HG02885 (cell line): ENCODE data around the gene HOXD13.

Source experiments
- ATAC-seq: cut with Tn5 transposase; IDR thresholded peaks from one replicate; pipeline ENCODE4 v1.9.1; 2021; ENCODE audit warnings: mild to moderate bottlenecking; ENCODE audit not compliant: unreplicated experiment, poor library complexity

Gene HOXD13

DNA sequence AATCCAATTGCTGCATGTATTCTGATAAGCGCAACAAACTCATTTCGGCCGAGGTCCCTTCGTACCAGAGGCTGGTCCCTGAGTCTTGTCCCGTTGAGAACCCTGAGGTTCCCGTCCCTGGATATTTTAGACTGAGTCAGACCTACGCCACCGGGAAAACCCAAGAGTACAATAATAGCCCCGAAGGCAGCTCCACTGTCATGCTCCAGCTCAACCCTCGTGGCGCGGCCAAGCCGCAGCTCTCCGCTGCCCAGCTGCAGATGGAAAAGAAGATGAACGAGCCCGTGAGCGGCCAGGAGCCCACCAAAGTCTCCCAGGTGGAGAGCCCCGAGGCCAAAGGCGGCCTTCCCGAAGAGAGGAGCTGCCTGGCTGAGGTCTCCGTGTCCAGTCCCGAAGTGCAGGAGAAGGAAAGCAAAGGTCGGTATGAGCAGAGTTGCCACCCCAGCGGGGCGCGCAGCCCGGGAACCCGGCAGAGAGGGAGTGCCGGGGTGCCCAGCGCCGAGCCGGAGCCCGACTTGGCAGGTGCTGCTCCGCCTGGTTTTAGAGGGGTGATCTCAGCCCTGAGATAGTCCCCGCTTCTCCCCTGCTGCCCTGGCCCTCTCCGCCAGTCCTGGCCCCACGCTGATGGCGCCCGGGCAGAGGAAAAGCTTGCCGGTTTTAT is 24.8 kb downstream of the HOXD13 start:
- ATAC-seq: no peak

DNA sequence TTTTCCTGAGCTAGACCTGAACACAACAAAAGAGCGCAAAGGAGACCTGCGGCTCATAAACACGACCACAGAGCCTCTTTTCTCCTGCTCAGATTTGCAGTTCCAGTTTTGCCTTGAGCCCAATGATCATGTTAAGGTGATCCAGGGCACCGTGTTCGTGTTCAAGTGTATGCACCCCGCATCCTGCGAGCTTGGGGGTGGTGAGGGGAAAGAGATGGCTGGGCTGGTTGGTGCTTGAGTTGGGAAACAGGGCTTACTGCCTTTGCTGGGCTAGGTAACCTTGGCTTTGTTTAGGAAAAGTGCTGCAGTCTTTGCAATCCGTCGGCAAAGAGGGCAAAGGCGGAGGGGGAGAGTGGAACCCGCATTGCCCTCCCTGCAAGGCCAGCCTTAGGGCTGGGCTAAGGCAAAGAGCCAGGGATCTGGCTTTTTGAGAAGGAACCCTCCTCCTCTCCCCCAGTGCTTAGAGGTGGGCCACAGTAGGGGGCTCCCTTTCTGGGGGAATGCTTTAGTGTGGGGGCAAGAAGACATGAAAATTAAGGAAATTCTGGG is 25.4 kb downstream of the HOXD13 start:
- no peak for ATAC-seq

- ATAC-seq: no peak
Measured at GRCh38 chr2:176118601-176119339, 26.2 kb downstream of the HOXD13 start.

GRCh38 chr2:176120364-176121189 is 28.1 kb downstream of the HOXD13 start:
- no peak for ATAC-seq

DNA sequence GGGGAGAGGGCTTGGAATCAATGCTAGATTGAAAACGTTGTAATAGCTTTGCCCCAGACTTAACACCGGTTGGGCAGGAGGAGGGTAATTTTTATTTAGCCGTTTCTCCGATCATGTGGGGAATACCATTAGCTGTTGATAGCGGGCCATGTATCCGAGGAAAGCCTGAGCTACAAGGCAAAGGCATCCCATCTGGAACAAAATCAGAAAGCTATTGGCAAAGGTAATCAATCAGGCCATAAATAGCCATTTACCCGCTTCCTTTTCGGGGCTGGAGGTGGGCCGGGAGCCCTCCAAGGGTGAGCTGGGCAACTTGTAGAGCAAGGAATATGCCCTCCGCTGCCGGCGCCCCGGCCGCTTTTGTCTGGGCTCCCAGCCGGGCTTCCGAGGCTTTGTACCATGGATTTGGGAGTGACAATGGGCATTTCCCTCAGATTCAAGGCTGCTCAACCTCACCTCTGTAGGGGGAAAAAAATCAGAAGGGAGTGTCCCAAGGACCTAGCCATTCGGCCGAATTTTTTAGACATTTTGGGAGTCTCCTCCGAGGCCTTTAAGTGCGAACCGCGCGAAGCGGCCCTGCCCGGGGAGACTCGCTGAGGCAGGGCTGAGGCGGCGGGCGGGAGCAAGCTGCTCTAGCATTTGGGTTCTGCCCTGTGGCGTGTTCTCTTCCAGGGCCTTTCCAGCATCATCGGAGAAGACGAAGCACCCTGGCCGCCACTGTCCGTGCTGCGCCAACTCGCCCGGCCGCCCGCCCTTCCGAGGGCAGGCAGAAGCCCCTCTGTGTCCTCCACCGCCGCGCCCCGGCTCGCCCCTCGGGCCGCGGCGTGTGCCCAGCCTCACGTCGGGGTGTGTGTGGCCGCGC is 28.9 kb downstream of the HOXD13 start:
- no peak for ATAC-seq

DNA sequence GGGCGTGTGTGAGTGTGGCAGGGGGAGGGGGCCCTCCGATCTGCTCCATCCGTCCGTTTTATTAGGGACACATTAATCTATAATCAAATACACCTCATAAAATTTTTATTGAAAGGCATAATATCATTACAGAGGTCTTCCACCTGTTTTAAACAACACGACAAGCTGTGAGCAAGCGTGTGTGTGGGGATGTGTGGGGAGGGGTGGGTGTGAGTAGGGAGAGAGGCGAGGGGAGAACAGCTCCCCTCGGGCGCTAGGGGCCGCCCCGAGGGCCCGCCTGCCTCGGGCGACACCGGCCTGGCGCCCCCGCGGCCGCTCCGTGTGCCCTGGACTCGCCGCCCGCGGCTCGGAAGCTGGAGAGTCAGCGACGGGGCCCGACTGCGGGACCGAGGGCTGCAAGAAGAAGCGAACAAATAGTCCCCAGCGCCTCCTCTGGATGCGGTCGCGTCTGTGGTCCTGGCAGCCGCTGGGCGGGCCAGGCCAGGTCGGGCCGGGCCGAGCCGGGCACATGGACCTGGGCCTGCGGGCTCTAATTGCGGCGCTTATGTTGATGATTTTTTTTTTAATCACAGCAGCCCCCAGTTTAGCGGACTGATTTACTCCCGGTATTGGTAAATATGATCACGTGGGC is 29.6 kb downstream of the HOXD13 start:
- ATAC-seq: no peak

DNA sequence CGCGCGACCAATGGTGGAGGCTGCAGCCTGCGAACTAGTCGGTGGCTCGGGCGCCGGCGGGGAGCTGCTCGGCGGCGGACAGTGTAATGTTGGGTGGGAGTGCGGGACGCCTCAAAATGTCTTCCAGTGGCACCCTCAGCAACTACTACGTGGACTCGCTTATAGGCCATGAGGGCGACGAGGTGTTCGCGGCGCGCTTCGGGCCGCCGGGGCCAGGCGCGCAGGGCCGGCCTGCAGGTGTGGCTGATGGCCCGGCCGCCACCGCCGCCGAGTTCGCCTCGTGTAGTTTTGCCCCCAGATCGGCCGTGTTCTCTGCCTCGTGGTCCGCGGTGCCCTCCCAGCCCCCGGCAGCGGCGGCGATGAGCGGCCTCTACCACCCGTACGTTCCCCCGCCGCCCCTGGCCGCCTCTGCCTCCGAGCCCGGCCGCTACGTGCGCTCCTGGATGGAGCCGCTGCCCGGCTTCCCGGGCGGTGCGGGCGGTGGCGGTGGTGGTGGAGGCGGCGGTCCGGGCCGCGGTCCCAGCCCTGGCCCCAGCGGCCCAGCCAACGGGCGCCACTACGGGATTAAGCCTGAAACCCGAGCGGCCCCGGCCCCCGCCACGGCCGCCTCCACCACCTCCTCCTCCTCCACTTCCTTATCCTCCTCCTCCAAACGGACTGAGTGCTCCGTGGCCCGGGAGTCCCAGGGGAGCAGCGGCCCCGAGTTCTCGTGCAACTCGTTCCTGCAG is 30.3 kb downstream of the HOXD13 start, which contains the start of gene HOXD9:
Gene HOXD9 (plus strand): TSS at position 37 of the 728 bp plus-strand sequence. CDS start 50 bp downstream, at position 87.
- ATAC-seq: no peak

GRCh38 chr2:176123411-176124109 is 31.0 kb downstream of the HOXD13 start:
- ATAC-seq: no peak

GRCh38 chr2:176124110-176124946 is 31.8 kb downstream of the HOXD13 start:
- no peak for ATAC-seq

GRCh38 chr2:176124947-176125771 is 32.6 kb downstream of the HOXD13 start:
- ATAC-seq: no peak

DNA sequence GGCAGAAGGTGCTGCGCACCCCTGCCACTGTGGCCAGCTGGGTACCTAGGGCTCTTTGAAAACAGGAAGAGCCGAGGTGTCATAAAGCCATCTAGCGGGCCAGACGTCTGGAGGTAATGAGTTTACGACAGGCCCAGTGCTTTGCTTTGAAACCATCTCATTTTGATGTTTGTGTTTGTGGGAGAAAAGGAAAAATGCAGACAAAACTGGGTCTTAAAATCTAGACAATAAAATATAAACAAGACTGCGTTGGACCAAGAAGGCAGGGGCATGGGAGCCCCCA is 33.2 kb downstream of the HOXD13 start:
- no peak for ATAC-seq

DNA sequence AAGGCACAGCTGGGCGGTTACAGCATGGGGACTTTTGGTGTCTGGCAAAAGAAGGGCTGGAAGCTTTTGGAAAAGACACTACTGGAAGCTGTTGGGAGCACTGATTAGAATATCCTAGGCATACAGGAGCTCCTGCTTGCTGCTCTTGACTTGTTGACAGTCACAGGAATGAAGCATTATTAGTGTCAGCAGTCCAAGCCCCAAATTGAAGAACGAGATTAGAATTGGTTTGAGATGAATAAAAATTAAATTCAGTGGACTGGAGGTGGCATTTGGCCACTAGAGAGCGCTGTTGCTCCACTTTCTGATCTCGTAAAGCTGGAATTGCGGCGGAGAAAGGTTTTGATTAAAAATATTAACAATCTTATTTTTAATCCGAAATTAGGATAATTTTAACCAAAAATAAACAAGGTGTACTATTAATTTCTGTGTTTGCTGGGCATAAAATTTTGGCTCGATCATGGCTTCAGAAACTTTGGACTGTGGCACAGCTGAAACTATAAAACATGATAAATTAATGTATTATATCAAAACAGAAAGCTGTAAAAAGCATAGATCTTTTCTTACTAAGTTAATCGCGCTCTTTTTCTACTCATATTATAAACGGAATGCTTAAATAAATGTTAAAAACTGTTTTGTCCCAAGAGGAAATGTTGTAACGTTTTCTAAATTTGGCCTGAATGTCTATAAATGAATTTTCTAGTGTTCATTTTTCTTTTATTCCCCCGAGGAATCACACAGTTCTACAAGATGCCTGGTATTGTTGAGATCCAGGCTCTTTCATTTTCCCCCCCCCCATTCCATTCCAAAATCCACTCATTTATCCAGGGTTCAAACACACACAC is 34.6 kb downstream of the HOXD13 start:
- ATAC-seq: no peak

- no peak for ATAC-seq
Measured at GRCh38 chr2:176127774-176128072, 35.2 kb downstream of the HOXD13 start.

DNA sequence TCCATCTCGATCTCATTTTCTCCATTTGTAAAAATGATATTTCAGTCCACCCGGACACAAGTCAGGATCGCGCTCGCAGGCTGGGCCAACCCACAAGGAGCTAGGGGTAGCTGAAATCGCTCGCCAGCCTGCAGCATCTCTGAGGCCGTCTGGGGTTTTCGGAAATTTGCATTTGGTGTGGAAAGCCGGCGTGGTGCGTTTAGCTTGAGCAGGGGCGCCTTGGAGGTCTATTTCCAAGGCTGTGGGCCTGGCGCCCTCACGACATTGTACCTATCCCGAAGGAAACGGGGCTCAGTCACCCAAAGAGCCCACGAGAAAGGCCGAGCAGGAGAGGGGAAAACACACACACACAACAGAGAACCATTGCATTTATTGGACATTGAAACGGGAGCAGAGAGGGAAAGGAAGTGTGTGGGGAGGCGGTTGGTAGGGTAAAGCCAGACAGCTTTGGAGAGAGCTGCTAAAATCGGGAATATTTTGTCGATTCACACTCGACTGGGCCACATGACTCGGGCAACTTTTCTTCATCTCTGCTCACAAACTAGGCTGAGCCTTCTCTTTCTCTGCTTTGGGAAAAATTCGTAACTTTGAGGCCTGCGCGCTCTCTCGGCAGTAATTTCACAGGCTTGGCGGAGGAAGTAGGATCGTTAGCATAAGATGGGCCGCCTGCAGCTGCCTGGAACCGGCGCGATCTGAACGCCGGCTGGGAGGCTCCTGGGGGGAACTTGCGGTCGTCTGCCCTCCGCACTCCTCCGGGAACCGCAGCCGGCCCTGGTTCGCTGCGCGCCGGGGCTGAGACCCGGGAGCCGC is 35.9 kb downstream of the HOXD13 start:
- no peak for ATAC-seq
